Measurements from ENCODE around the gene LRP8.
"Not testable (repeated sequence)": the region's sequence is repeated elsewhere in the genome, so short reads cannot be mapped to it uniquely, and the experiment has no call there.

Gene LRP8

DNA sequence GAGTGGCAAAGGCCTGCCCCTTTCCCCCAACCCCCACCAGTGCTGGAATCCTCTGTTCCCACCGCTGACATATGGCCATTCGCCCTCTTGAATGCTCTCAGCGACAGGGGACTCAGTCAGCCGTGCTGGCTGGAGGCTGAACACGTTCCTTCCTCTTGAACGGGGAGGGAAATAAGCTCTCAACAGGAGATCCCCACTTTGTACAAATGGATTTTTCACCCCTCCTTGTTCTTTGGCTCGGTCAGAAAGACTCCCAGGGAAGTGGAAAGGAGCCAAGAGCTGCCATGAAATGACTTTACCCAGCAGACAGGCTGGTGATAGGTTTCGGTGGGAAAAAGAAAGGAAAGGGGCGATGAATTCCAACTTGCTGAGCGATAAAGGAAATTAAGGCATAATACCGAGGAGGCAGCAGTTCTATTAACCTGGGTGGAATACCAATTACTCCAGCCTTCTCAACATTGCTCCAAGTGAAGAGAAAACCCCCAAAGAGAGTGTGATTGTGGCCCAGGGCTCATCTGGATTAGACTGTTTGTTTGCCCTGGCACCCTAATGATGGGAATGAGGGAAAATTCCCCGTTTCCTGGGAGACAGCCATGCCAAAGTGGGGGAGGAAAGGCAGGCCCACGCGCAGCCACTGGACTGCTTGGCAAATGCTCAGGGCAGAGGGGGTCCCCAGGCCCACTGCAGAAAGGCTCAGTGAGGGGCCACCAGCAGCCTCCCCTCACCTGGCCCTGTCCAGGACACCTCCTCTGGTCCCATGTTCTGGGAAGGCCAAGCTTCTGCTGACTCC is 23.9 kb downstream of the LRP8 start:
- no peak for DNase-seq

DNA sequence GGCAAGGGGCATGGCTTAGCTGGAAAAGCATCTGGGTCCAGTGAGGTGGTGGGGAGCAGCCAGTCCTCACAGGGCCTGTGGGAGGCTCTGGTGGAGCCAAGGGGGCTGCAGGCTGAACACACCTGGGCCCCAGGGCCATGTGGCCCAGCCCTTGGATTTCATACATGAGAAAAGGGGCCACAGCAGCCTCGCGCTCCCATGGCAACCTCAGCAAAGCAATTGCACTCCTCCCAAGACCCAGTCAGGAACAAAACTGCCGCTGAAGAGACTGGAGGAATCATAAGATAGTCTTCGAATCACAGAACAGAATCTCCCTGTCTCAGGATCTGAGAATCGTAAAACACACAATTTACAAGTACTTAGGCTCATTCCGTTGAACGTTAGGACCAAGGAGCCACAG is 24.6 kb downstream of the LRP8 start:
- no peak for DNase-seq

DNA sequence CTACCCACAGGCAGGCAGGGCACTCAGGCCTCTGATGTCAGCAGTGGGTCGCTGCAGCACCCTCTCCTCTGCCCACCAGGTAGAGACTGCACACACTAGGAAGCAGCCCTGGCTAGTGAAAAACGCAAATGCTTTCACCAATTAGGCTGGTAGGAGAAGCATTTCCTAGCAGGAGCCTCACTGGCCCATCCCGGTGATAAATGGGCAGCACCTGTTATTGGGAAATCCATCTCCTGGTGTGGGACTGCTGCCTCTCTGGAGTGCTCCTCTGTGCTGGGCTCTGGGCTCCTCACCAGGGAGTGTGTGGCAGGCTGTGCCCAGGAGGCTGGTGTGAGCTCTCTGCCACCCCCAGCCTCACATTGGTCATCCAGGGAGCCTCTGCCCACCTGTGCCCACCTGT is 28.6 kb downstream of the LRP8 start:
- no peak for DNase-seq

DNA sequence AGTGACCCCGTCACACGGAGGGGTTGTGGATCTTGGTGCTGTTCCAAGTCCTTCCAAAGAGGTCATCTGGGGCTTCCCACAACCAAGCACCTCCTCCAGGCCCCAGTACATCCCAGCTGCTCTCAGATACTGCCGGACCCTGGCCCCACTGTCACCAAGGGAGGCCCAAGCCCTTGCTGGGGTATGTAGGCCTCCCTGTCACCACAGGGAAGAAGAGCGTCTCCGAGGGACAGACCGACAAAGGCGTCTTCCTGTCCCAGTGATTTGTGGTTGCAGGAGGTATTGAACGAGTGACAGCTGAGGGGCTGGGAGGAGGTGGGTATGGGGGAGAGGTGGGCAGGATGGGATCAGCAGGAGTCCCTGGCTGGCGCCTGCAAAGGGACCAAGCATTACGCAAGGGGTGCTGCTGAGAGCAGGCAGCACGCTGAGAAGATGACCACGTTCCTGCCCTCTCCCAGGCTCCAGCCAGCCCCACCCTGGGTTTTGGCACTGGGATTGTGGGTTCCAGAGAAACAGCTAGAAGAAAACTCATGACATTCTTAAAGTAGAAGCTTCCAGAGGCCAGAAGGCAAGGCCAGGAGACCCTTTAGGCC is 29.7 kb downstream of the LRP8 start:
- DNase-seq = no peak

DNA sequence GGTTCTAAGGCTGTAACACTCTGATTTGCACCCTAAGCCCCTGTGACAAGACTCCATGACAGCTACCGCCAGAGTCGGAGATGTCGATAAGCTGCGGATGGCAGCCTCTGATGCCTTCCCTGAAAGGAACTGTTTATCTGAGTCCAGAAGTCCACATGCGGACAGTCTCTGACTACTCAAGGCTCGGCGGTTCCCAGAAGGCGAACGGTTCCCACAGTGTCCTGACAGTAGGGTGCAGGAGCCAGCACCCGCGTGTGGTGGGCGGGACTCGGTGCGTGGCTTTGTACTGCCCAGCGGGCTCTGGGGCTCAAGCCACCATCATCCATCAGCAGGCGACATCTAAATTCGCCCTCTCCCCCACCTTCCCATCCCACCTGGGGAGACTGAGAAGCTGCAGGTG is 30.7 kb downstream of the LRP8 start:
- no peak for DNase-seq

DNA sequence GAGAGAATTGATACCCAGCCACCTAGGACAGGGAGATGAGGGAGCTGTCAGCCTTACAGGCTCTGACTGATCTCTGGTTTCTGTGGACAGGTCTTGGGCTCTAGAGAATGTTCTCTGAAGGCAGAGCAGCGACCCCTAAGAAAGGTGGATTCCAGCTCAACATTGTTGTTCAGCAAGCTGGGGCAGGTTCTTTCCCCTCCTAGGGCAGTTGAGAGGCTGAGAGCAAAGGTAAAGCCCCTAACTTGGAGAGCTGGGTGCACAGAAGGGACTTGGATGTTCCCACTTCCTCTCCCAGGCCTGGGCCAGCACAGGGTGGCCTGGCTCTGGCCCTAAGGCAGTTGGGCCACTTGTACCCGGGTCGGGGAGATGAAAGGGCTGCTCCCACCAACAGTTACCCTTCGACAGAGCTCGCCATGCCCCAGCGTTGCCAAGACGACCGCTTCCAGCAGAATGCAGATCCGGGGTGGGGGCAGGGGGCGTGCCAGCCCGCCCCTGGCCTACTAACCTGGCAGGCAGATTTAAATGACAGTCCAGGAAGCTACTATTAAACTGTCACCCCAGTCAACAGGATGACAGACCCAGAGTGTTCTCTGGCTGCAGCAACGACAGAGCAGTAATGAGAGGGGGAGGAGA is 31.6 kb downstream of the LRP8 start:
- DNase-seq = no peak

DNA sequence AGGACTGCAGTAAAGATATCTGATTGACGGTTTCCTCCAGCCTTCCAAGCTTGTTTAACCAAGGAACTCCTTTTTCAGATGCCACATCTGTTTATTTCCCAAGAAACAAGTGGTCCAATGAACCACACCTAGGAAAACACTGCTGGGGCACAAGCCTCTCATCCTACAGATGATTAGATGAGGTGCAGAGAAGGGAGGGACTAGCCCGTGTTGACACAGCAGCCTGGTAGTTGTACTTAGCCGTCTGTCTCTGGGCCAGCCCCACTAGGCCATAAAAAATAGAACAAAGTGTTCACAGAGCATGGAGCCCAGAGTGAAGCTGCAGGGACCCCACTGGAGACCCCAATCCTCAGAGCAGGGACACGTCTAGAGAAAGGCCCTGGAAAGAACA is 32.1 kb downstream of the LRP8 start:
- no peak for DNase-seq

DNA sequence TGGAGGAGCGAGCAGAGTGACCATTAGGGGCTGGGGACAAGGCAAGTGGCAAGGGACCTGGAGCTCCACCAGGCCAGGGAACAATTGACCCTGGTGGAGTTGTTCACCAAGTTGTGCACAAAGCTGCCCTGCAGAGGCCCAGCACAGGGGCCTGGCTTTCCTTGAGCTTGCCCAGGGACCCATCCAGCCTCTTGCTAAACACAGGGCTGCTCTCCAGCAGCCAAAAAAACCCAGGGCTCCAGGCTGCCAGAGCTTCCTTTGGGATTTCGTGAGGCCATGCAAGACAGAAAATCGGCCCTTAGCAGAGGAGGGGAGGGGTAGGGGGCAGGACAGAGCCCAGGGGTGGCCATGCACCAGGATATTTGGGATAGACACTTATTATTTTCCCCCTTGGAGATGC is 32.6 kb downstream of the LRP8 start:
- no peak for DNase-seq

DNA sequence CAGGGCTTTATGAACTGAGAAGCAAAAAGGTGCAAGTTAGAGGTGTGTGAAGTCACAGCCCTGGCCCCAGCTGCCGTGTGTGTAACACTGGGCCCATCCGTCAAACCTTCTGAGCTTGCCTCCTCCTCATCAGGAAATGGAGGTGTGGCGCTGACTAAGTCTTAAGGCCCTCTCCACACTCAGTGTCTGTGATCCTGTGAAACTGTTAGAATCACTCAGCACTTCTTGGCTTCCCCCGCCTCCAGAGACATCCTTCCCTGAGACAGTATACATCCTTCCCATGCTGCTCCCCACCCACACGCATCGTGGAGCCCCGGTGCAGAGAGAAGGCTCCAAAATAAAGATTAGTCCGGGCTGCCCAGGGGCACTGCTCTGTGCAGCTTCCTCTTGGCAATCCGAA is 33.3 kb downstream of the LRP8 start:
- no peak for DNase-seq

DNA sequence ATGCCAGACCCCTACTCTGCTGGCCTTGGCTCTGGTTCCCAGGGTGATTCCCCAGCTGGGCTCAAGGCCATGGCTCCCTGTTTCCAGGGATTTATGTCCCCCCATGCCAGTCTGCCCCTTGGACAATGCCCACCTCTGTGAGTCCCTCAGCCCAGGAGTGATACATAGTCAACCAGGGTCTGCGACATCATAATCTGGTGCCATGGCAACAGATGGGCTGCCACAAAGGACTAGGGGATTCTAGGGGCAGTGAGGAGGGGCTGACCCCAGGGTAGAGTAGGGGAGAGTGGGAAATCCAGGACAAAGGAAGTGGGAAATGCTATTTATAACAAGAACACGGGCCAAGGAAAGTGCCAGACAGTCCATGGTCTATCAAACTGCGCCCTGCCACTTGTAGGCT is 33.8 kb downstream of the LRP8 start:
- no peak for DNase-seq

DNA sequence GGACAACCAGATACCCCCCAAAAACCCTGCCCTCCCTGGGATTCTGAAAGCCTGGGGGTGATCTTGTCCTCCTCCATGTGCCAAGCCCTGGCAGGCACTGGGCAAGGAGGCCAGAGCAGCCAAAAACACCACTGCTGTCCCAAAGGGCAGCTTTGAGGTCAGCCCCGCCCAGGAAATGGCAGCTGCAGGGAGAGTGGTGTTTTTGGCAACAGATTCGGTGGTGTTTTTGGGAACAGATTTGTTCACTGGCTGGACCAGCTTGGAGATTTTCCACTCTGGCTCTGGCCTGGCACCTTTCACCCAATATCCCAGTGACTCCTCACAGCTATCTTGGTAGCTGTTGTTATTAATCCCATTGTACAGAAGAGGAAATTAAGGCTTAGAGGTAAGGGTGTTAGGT is 34.7 kb downstream of the LRP8 start:
- DNase-seq = no peak

DNA sequence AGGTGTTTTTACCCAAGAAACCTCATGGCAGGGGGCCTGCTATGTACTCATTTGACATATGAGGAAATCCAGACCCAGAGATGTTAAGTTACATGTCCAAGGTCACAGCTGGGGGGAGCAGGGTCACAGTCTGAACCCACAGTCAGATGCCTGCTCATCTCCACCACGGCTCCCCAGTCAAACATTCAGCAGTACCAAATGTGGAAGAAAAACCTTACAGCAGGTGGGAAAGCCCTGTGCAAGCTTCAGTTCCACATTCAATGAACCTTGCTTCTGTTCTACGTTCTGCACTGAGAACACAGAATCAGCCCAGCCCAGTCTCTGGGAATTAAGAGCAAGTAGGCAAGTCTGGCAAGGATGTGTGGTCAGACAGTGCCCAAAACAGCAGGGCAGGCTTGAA is 35.2 kb downstream of the LRP8 start:
- no peak for DNase-seq

DNA sequence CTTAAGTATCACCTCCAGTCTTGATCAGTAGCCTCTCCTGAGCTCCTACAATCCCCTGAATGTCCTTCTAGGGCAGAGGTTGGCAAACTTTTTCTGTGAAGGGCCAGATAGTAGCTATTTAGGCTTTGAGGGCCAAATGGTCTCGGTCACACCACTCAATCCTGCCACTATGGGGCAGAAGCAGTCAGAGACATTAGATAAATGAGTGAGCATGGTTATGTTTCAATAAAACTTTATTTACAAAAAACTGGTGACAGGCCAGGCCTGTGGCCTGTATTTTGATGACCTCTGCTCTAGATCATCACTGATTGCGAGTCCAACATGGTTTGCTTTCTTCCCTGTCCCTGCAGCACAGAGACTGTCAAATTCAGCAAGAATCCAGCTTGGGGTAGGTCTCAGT is 36.3 kb downstream of the LRP8 start:
- peak; percentile 27 for DNase-seq

DNA sequence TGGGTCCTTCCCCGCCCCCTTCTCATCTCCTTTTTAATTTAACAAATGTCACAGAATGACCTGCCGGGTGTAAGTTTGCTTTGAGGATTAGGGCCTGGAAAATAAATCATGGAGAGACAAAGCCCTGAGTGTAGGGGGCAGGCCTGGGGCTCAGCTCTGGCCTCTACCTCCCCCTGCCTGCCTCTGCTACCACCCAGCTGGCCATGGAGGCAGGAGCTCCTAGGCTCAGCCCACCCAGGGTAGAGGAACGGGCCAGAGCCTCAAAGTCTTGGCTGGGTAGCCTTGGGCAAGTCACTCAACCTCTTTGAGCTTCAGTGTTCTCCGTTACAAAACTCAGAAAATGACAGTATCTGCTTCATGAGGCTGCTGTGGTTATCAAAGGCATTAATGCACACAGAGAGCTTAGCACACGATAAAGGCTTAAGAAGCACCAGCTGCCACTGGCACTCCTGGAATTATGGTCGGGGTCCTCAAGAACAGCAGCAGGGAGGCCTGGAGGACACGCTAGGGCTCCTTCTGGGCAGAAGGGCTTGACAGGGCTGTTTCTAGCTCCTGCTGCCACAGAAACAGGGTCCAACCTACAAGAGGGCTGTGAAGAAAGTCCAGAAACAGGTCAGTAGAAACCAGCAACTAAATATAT is 39.0 kb downstream of the LRP8 start:
- DNase-seq = no peak

DNA sequence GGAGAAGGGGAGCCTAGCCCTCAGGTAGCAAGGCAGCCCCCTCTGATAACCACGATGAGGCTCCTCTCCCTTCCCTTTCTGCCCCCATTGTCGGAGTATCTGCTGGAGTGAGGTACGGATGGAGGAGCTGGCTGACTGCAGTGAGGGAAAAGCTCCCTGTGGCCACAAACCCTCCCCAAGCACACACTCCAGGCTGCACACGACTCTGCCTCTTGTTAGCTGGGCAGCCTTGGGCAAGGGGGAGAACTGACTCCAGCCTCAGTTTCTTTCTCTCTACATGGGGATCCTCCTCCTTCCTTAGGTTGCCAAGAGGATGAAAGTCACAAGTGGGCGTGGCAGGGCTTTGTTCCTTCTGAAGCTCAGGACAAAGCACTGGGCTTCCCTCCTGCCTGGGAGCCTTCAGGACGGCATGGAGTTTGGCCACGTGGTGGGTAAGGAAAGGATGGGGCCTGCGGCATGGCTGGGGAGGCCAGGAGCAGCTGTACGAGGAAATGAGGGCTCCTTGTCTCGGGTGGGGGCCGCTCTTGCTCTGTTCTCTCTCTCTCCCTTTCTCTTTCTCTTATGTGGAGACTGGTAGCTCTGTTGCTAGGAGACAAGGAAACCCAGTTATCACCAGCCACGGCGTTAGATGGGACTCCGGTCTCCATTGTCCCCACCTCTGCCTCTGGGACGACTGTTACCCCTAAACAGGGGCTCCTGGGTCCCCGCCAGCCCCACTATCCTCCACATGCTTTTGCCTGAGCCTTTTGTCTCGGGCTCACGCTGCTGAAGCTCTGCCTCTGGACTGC is 39.7 kb downstream of the LRP8 start:
- DNase-seq = no peak

DNA sequence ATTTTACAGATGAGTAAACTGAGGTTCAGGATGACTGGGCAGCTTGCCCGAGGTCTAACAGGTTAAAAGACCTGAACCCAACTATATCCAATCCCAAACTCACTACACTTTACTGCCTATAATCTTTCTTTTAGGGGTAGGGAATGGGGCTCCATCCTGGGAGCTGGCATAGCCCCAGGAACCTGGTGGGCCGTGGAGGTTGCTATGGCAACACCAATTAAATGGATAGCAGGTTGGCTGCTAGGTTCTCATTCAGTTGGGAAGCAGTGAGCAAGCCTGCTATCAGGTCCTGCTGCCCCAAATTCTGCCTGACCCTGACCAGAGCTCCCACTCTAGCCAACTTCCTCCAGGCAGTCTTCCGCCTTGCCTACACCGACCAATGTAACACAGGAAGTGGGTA is 40.9 kb downstream of the LRP8 start:
- DNase-seq = no peak

DNA sequence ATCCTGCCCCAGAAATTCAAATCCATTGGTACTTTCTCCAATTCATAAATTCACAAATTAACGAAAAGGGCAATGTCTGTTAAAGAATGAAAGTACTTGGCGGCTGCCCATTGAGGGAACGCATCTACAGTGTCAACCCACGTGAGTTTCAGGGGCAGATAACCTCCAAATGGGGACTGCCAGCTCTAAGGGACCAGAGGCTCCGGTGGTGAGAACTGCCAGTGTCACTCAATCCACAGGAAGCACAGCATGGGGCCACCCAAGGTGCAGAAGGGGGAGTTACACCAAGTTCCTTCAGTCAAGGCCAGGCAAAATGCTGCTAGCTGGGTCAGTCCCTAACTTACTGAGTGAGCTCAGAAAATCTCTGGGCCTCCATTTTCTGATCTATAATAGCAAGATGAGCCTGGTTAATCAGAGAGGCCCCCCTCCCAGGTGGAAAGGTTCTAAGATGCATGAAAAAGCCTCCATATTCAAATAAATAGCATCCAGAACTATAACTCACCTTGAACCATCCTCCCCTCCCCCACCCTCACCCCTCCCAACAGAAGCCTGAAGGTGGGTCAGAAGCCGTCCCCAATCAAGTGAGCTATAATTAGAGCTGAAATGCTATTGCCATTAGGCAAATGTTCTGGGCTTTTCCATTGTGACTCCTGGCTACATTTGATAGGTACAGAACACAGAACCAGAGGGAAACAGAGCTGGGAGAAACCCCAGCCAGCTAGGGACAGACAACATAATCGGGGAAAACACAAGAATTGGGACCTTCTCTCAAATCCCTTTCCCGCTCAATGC is 41.7 kb downstream of the LRP8 start:
- no peak for DNase-seq

DNA sequence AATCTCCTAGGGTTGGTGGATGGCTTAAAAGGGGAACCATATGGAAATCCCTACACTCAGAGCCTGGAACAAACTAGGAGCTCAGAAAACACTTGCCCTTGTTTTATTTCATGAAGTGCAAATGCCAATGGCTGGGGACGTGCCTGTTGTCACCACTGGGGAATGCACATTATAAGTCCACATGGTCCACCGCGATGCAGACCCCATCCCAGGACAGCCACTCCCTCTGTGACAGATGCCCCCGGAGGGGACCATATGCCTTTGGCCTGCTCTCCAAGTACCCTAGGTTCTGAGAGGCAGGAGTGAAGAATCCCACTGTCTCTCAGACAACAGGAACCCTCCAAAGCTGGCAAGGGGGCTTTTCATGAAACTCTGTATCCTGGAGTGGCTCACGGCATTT is 42.3 kb downstream of the LRP8 start:
- no peak for DNase-seq

DNA sequence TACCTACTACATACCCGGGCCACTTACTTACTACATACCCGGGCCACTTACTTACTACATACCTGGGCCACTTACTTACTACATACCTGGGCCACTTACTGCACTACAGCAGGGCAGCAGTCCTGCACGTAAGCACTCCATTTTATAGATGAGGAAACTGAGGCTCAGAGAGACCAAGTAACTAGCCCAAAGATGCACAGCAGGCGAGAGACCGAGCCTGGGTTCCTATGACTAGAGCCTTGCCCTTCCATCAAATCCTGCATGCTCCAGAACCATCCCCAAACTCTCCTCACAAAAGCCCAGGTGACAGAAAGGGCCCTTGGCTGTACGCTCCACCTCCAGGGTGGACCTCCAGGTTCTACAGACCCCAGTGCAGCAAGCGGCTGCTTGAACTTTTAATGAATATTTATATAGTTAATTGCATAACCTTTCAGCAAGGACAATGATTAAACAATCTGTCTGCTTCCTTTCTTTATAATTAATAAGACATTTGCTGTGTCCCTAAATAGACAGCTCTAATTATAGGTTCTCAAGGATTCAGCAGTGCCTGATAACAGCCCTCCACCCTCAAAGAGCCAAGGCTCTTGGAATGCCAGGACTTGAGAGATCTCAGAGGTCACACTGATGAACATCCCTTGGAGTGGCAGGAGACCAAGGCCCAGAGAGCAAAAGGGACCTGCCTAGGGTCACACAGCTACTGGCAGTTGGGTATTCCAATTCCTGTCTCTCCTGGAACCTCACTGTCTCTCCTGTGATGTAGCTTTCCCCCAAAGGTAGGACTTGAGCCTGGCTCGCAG is 43.4 kb downstream of the LRP8 start:
- no peak for DNase-seq

DNA sequence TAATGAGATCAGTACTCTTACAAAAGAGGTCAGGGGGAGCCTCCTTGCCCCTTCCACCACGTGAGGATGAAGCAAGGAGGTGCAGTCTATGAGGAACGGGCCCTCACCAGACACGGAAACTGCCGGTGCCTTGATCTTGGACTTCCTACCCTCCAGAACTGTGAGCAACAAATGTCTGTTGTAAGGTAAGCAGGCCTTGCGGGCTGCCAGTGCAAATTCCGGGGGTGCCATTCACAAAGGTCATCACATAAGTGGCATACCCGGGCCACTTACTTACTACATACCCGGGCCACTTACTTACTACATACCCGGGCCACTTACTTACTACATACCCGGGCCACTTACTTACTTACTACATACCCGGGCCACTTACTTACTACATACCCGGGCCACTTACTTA is 44.7 kb downstream of the LRP8 start:
- DNase-seq = not testable (repeated sequence)

DNA sequence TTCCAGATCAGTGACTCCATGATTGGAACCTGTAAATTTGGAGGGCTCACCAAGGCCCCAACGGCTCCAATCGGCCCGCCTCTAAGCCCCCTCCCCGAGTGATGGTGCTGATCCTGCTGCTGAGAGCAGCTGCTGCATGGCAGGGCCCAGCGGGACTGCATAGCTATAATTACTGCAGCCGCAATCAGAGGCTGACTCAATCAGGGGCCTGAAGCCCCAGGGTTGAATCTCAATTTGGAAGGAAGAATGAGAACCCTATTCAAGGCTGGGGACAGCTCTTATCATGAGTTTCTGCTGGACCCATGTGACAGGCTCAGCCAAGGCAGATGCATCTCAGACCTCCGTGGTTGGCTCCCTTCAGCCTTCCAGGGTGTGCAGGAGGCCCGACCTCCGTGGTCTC is 46.7 kb downstream of the LRP8 start:
- DNase-seq = no peak

DNA sequence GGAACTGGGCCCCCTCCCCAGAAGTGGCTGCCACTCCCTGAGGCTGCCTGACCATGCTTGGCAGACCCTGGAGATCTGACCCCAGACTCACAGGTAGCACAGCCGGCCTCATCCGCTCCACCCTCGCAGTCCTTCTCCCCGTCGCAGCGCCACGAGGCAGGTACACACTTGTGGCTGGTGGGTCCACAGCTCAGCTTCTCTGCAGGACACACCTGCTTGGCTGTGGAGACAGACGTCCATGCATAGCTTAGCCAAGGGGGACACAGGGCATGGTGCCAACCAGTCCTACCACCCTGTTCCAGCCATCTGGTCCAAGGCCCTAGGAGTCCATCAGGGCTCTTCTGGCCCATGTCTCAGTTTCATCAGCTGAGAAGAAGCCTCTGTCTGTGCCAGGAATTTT is 47.4 kb downstream of the LRP8 start:
- DNase-seq = no peak
